NCI-H748 (cell line): ENCODE results near the gene EGFL6.
"Not testable (repeated sequence)": the region's sequence is repeated elsewhere in the genome, so short reads cannot be mapped to it uniquely, and the experiment has no call there.

Experiments used
- DNase-seq: peaks from one replicate; lab custom pipeline; 2025; ENCODE audit not compliant: unreplicated experiment; lab: John Stamatoyannopoulos, UW

EGFL6 gene

DNA sequence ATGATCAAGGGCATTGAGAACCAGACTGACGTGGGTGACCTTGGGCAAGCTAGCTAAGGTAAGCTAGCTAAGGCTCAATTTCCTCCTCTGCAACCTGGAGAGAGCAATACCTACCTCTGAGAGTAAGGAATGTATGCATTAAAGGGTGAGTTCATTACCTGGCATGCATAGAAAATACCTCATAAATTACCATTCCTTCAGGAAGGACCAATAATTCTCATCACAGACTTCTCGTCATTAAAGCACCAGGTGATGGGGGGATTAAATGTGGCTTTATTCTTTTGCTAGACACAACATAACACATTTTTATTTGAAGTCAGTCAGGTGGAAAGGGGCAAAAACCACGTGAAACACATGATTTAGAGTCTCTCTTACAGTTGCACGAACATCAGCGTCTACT, 21.5 kb downstream of the EGFL6 start:
- no peak for DNase-seq

DNA sequence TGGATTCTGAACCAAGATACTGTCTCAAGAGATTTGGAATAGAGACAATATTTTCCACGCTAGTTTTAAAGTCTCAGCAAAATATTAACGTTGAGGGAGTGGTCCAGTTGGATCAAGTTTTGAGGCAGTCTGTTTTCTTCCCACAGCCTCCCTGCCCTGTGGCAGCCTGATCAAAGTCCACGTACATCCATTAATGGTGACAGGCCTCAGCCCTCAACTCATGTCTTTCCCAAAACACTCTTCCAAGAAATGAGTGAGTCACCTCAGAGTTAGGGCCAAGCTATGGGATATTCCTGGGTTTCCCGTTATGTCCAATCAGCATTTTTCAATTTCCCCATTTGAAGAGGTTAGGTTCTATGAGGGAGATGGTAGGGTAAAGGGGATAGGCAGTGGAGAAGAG, 28.5 kb downstream of the EGFL6 start:
- DNase-seq, result no peak

DNA sequence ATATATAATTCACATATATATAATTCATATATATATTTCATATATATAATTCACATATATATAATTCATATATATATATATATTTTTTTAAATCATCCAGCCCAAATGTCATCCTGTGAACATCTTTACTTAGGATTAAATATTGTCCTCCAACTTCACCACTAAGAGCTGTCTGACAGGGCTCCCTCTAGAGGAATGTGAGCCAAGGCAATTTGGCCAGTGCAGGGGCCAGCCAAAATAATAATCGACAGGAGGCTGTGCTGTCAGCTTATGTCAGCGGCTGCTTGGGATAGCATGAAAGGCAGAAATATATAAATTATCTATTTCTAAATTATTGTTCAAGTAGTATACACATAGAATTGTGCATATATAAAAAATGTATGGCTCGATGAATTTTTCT, 29.5 kb downstream of the EGFL6 start:
- DNase-seq, result no peak

DNA sequence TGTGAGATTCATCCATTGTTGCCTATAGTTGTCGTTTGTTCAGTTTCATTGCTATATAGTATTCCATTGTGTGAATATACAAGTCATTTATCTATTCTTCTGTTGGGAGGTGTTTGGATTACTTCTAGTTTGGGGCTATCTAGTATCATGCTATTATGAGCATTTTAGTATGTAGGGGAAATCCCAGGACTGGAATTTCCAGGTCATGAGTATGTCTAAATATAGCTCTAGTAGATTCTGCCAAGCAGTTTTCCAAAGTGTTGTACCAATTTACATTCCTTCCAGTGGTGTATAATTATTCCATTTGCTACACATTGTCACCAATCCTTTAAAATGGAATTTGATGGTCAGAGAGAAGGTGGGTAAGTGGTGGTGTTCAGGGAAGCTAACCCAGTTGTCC, 30.1 kb downstream of the EGFL6 start:
- no peak for DNase-seq

DNA sequence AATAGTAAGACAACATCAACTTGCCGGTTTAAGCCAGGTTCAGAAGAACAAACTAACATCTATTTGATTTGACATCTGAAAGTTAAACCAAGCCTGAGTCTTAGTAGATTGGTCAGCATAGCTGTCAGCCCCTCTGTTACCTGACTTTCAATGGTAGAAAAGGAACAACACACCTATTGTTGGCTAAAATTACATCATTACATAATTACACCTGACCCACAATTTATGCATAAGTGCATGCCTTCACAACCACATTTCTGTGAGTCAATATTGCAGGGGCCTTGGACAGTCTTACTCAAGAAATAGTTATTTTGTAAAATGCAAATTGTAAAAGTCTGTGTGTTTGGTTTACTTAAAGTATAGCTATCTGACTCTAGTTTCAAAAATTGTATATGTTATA, 36.2 kb downstream of the EGFL6 start:
- no peak for DNase-seq

DNA sequence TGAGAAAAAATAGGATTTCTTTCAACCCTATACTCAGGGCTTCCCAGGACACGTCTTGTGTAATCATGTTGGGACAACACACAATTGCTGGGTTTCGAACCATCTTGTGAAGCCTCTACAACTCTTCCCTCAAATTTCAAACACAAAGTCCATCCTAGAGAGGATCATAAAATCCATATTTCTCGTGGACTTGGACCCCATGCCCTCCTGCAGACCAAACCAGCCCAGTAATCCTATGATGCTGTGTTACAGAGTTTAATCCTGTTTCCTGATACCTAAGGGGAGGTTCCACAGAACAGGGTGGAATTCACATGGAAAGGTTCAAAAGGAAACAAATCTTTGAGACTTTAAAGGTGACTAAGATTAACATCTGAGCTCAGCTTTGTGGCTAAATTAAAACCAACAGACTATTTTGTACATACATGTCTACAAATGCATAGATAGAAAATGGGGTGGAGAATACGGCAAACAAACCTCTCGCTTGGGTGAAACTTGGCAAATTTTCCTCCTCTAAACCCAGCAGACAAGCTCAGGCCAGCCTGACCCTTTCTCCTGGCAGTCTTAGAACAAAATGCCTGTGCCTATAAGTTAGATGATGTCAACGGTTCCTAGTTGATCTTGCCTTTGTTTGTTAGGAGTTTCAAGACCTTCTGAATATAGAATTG, 38.1 kb downstream of the EGFL6 start:
- DNase-seq, result no peak

DNA sequence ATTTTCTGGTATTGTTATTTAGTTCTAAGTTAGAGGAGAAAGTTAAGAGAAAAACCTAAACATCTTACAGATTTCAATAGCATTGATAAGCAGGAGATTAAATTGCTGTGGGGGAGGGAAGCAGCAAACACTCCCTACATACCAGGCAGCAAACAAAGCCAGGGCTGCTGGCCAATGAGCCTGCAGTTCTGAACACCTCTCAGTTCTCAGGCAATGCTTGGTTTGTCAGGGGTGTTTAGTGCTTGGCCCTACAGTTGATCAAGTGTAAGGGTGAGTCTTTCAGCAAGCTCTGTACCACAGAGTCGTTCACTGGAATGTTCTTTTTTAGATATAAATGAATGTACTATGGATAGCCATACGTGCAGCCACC, 38.6 kb downstream of the EGFL6 start:
- DNase-seq, result no peak

DNA sequence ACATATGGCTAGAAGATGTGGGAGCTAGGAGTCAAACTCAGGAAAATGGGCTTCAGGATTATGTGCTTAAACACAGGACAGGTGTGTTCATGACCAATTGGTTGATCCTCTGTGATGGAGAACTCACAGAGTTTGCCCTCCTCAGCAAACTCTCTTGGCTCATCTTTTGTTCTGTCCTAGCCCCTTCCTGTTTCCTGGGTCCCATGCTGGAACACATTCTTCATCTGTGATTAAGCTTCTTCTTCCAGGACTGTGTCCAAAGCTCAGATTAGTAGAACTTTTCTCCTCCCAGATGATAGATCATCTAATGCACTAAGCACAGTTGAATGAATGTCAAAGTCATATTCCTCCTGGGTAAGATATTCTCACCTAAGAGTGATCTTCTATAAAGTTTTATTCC, 44.8 kb downstream of the EGFL6 start:
- DNase-seq, result no peak

DNA sequence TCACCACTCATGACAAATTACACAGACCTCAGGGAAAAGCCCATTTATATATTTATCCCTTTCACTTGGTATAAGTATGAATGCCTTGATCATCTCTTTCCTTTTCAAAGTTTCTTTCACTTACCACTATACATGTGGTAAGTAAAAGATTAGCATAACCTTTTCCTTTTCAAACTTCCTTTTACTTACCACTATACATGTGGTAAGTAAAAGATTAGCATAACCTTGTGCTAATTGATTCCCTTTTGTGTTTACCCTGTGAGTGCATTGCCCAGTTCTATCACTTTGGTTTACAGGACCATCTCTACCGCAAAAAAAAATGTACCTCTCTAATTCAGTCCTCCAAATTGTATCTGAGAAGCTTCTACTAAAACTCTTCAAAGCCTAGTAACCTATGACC, 50.8 kb downstream of the EGFL6 start:
- DNase-seq, result no peak

DNA sequence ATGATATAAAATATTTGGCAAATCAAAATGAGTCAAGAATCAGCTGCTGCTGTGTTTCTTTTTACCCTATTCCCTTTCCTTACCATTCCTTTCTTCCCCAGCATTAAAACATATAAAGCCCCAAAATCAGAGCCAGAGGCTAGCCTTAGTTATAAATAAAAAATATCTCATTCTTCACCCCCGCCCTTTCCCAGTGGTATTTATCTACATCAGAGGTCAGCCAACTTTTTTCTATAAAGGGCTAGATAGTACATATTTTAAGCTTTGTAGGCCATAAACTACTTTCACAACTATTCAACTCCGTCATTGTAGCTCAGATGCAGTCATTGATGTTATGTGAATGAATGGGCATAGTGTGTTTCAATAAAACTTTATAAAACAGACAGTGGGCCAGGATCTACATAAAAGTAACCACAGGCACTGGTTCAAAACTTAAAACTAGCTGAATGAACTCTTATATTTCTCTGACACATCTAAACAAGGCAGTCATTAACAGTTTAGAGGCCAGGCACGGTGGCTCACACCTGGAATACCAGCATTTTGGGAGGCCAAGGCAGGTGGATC, 53.1 kb downstream of the EGFL6 start:
- DNase-seq, result no peak

DNA sequence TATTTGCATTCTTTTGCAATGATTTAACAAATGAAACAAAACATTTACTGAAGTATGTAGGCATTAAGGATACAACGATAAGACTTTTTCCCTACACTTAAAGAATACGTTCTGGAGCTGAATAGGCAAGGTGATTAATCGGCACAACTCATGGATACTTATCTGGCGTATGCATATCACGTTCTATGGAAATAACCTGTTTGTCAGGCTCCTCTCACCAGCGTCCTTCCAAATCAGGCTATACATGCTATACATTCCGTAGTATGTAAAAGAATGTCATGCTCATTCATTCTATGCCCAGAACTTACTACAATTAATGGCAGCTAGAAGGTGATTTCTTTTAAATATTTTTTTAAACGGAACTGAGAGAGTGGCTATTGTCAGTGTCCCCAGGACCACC, 57.9 kb downstream of the EGFL6 start:
- DNase-seq, result no peak

DNA sequence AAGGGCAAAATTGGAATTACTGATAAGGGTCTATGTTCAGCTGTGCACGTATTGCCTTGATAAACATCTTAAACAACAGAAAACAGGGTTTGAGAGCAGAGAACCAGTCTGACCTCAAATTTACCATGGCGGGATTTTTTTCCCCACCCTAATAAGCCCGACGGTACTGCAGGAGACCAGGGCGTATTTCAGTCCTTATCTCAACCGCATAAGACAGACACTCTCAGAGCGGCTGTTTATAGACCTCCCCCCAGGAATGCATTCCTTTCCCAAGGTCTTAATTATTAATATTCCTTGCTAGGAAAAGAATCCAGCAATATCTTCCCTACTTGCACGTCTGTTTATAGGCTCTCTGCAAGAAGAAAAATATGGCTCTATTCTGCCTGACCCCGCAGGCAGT, 67.8 kb downstream of the EGFL6 start:
- not testable (repeated sequence) for DNase-seq

DNA sequence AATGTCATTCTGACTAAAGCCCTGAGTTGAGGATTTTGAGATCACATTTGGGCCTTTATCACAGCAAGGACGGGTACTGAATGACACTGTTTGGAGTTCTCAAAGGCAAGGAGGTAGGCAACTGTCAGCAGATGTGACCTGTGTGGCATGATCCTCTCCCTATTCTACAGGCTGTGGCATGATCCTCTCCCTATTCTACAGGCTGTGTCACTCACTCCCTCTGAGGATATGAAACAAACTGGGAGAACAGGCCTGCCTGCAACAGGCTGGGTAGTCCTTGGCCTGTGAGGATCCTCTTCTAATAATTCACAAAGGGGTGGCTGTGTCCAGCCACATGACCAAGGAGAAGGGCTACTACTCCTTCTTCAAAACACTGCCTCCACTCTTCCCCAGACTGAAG, 68.6 kb downstream of the EGFL6 start:
- DNase-seq, result no peak

DNA sequence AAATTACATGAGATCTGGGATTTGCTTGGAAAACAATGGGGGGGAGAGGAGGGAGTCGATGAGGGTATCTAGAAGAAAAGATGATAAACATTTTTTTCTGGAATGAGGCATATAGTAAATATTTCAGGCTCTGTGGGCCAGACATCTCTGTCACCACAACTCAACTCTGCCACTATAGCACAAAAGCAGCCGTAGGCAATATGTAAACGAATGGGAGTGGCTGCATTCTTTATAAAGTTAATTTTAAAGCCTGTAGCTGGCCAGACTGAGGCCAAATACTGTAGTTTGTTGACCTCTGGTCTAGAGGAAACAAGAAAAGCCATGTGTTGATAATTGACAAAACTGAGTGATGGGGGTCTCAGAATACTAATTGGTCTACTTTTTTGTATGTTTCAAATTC, 69.4 kb downstream of the EGFL6 start:
- DNase-seq, result no peak

DNA sequence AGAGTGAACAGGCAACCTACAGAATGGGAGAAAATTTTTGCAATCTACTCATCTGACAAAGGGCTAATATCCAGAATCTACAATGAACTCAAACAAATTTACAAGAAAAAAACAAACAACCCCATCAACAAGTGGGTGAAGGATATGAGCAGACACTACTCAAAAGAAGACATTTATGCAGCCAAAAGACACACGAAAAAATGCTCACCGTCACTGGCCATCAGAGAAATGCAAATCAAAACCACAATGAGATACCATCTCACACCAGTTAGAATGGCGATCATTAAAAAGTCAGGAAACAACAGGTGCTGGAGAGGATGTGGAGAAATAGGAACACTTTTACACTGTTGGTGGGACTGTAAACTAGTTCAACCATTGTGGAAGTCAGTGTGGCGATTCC, 72.3 kb downstream of the EGFL6 start:
- not testable (repeated sequence) for DNase-seq

DNA sequence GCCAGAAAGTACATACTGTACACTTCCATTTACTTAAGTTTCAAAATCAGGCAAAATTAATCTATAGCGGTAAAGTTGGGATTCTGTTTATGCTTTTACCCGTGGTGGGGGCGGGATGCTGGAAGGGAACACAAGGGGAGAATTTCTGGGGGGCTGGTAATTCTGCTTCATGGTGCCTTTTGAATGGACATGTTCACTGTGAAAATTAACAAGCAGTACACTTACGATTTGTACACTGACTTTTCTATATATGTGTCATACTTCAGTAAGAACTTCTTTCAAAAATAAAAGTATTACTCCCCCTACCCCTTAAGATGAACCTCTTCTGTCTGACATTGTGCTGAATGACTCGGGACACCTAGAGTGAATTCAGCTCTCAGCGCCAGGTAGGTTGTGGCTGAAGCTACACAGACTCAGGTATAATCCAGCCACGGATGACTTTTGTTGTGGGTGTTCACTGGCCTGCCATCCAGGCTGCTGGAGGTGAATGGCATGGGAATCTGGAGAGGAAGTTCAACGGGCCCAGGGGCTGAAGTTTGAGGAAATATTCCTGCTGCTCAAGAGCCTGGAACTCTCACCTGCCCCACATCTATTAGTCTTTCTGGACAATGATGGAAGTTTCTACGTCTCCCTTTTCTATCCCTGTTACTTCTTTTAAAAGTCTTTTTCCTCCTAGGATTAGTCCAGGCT, 76.2 kb downstream of the EGFL6 start:
- no peak for DNase-seq

DNA sequence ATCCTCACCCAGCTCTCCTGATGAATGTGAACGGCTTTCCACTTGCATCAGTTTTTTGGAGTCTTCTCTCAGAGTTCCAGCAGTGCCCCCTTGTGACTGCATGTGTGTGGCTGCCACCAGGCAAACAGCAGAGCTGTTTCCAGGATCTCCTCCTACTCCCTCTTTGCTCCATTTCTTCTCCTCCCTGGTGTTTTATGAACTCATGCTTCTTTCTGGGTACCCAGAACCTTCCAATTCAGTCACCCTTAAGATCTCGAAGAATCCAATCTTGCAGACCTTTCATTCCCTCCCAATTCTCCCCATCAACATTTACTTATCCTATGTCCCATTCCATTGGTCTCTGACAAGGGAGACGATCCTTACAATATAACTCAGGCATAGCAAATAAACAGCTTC, 76.8 kb downstream of the EGFL6 start:
- peak; percentile 63 for DNase-seq

DNA sequence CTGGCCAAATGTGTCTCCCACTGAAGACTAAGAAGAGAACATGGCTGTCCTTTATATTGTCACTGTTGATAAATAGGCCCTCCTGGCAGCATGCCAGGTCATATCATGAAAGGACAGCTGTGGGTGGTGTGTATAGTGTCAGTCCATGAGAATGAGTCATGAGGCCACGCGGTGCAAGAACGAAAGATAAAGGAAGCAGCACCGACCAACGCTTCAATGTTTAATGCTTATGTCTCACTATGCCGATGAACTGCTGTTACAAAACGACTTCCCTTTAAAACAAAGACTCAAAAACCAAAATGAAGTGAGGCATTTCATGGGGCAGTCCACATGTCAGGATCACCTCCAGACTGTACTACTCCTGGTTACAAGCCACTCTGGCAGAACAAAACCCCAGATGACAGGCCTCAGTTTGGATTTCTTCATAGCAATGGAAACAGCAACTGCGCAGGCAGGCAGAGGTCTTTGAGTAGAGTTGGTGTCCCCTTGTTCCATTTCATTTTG, 78.4 kb downstream of the EGFL6 start:
- peak; percentile 82 for DNase-seq

DNA sequence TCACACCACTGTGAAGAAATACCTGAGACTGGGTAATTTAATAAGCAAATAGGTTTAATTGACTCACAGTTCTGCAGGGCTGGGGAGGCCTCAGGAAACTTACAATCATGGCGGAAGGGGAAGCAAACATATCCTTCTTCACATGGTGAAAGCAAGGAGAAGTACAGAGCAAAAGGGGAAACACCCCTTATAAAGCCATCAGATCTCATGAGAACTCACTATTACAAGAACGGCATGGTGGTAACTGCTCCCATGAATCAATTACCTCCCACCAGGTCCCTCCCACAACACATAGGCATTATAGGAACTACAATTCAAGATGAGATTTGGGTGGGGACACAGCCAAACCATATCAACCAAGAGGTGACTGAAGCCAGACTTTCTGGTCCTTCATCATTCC, 78.9 kb downstream of the EGFL6 start:
- not testable (repeated sequence) for DNase-seq

DNA sequence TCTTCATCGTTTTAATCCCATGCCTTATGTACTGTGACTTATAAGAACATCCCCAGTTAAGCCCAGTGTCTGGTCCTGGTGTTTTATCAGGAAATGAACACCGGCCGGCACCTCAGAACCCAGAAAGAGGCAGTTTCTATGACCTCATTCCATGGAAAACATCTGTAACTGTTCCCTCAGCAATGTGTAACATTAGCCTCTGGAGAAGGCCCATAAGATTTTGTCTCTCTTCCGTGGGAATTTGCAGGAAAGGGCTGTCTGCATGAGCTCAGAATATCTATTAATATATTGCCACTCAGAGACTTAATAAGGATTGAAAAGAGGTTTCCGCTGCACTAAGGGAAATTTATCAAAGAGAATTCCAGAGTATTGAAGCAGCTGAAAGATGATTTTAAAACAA, 80.4 kb downstream of the EGFL6 start:
- no peak for DNase-seq

DNA sequence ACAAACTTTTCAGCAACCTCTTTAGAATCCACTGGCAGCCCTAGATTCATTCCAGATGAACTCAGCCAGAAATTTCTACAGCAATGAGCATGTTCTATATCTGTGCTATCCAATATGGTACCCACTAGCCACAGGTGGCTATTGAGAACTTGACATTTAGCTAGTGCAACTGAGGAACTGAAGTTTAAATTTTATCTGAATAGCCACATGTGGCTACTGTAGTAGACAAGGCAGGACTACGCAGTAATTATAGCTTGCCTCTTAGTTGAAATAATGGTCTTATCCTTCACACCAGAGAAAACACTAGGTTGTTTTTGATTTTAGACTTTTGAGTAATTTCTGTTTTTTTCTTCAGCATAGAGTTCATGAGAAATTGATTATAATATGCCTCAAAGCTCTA, 80.9 kb downstream of the EGFL6 start:
- DNase-seq, result no peak

DNA sequence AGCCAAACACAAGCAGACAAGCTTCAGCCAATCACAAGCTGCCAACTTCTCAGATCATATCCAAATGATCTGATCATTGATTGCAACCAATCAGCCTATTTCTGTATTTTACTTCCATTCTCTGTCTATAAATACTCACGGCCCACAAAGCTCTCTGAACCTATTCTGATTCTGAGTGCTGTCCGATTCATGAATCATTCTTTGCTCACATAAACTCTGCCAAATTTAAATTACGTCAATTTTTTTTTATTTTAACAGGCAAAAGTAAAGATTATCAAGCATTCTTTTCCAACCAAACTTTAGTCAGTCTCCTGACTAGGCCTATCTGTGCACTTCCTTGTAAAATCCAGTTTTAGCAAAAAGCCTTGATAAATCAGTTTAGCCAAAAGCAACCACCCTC, 81.7 kb downstream of the EGFL6 start:
- no peak for DNase-seq
